Suprapubic skin (tissue), 4 donors: ENCODE measurements around the gene IMMP2L. TPM values are rescaled to one million over a fixed set of nuclear protein-coding genes. Genes with fewer than 3 reads are reported as not detected.

Experiments
- DNase-seq, 2 donors: peaks; one replicate each; pipeline ENCODE4 v3.0.0-alpha.2; 2019; ENCODE audit warnings: low spot score in 2 of 2
- H3K27ac ChIP-seq: fragments of 200-600 bp; sonication (generic); one replicate; pipeline ENCODE4 v1.5.1; 2019
- H3K27me3 ChIP-seq: fragments of 200-600 bp; sonication (generic); one replicate; pipeline ENCODE4 v1.5.1; 2019
- H3K36me3 ChIP-seq: fragments of 200-600 bp; sonication (generic); one replicate; pipeline ENCODE4 v1.5.1; 2019
- H3K4me1 ChIP-seq: fragments of 200-600 bp; sonication (generic); one replicate; pipeline ENCODE4 v1.5.1; 2019
- H3K4me3 ChIP-seq: fragments of 200-600 bp; sonication (generic); one replicate; pipeline ENCODE4 v1.5.1; 2019; ENCODE audit warnings: mild to moderate bottlenecking
- H3K9me3 ChIP-seq: fragments of 200-600 bp; sonication (generic); one replicate; pipeline ENCODE4 v1.5.1; 2019
- EP300 ChIP-seq: sonication (generic); formaldehyde crosslinking; IDR thresholded peaks from one replicate; pipeline ENCODE4 v1.6.1; 2017; ENCODE audit warnings: antibody characterized with exemption
- POLR2A ChIP-seq, 2 donors: fragments of 450-650 bp; IDR thresholded peaks; one replicate each; pipeline ENCODE4 v1.6.1; 2017; ENCODE audit warnings: antibody characterized with exemption in 2 of 2, mild to moderate bottlenecking in 2 of 2, moderate library complexity in 2 of 2
- POLR2AphosphoS5 ChIP-seq, 3 donors: sonication (generic); formaldehyde crosslinking; IDR thresholded peaks; one replicate each; pipeline ENCODE4 v1.6.1; 2017; ENCODE audit warnings: antibody characterized with exemption in 3 of 3
- WGBS: methylation state at CpG from one replicate; pipeline ENCODE4 v1.1.5; 2018; 5-methylcytosine and 5-hydroxymethylcytosine counted together
- total RNA-seq, 4 donors: library from RNA; depleted of rRNA; stranded (reverse); fragments of >200 nt; gene quantifications; one replicate each; pipeline ENCODE4 v1.1.0, GENCODE V29; 2016
- TF ChIP-seq, protein P1 (sequence below), 2 donors: fragments of 200-600 bp in 1 of 2; fragments of 450-650 bp in 1 of 2; sonication (generic) in 1 of 2; IDR thresholded peaks; one replicate each; pipeline ENCODE4 v1.5.1; 2016 to 2019; ENCODE audit warnings: antibody characterized with exemption in 2 of 2, mild to moderate bottlenecking in 1 of 2, moderate library complexity in 1 of 2

IMMP2L gene
- total RNA-seq, 4 donors from 2014 or later = 10.6 to 20.6 (median 14.6) TPM

DNA sequence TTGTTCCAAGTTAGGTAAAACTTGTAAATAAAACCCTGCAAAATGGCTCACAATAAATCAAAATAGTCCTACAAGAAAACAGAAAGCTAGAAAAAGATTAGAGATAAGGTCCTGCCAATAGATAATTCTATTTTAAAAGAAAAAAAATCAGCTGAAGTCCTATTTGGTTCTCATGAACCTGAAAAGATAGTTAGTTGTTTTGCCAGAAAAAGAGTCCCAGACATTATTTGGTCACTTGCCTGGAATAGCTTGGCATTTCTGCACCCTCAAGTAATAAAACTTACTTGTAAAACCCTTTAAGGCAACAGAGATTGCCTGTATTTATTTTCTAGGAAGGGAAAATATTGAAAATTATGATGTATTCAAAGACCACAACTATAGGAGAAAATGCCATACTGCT, 423.7 kb downstream of the IMMP2L start:
- Histone ChIP-seq H3K27me3 (no peaks in the 10 kb centered on the region), H3K36me3 (no peaks in the 10 kb centered on the region), H3K27ac (no peak overlapping the region), H3K4me1 (peaks cover 13% of the 10 kb centered on the region), H3K9me3 (no peaks in the 10 kb centered on the region), H3K4me3 (no peak overlapping the region)
- TF ChIP-seq POLR2A (IDR thresholded peaks at IDR 0.05) = no peak
- no peak for TF ChIP-seq EP300
- TF ChIP-seq, protein P1, sequence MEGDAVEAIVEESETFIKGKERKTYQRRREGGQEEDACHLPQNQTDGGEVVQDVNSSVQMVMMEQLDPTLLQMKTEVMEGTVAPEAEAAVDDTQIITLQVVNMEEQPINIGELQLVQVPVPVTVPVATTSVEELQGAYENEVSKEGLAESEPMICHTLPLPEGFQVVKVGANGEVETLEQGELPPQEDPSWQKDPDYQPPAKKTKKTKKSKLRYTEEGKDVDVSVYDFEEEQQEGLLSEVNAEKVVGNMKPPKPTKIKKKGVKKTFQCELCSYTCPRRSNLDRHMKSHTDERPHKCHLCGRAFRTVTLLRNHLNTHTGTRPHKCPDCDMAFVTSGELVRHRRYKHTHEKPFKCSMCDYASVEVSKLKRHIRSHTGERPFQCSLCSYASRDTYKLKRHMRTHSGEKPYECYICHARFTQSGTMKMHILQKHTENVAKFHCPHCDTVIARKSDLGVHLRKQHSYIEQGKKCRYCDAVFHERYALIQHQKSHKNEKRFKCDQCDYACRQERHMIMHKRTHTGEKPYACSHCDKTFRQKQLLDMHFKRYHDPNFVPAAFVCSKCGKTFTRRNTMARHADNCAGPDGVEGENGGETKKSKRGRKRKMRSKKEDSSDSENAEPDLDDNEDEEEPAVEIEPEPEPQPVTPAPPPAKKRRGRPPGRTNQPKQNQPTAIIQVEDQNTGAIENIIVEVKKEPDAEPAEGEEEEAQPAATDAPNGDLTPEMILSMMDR (IDR thresholded peaks at IDR 0.05) = no peak
- no peak for TF ChIP-seq POLR2AphosphoS5 (IDR thresholded peaks at IDR 0.05)
- DNase-seq = no peak

DNA sequence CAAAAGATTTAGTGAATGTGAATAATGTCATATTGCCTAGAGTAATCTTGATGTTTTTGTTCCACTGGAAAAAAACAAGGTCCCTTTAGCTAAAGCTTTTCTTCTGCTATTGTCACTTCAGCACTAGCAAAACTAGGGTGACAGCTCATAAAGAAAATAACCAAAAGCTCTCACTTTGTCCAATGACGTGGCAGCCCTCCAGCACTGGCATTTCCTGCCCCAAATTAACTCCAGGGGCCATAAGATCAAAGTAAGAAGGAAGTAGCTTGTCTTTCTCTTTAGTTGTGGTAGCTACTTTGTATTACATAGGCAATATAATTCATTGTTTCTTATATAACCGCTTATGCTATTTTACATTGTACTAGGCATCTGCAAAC, 424.1 kb downstream of the IMMP2L start:
- 24% methylated on average over 2 of the region's 2 CpGs for WGBS
- no peak for DNase-seq
- no peaks in the 10 kb centered on the region for H3K27me3 ChIP-seq
- peaks cover 13% of the 10 kb centered on the region for H3K4me1 ChIP-seq
- H3K27ac ChIP-seq = no peak overlapping the region
- H3K9me3 ChIP-seq = no peaks in the 10 kb centered on the region
- no peak overlapping the region for H3K4me3 ChIP-seq
- H3K36me3 ChIP-seq = no peaks in the 10 kb centered on the region
- TF ChIP-seq EP300 (no peak), POLR2A (IDR thresholded peaks at IDR 0.05) (no peak)
- TF ChIP-seq, protein P1 (IDR thresholded peaks at IDR 0.05) = no peak

DNA sequence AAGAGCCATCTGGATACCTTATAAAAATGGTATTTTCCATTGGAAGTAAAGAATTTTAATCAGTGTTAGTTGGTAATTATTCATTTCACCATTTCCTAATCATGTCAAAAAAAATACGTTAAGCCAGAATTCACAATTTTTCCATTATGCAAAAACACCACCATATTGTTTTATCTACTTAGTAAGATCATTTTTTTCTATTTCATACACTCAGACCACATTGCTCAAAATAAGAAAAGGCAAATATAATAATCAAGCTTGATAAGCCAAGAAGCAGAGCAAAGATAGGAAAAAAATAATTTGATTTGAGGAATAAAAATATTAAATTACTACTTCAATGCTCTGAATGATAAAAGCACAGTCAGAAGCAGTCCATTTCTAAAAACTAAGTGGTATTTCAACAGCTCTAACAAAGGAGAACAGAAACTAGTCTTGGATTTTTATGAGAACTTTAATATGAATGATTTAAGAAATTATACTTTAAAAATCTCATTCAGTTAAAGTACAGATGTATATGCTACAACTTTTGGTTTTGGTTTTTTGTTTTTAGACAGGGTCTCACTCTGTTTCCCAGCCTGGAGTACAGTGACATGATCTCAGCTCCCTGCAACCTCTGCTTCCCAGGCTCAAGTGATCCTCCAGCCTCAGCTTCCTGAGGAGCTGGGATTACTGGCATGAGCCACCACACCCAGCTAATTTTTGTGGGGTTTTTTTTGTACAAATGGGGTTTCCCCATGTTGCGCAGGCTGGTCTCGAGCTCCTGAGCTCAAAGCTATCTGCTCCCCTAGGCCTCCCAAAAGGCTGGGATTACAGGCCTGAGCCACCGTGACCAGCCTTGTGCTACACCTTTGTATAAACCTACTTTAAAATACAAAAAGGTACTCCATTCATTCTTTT, 424.7 kb downstream of the IMMP2L start:
- WGBS = 57% methylated on average over 4 of the region's 4 CpGs
- H3K4me3 ChIP-seq = no peak overlapping the region
- no peak overlapping the region for H3K27ac ChIP-seq
- no peak for DNase-seq
- H3K27me3 ChIP-seq = no peaks in the 10 kb centered on the region
- TF ChIP-seq POLR2AphosphoS5 (IDR thresholded peaks at IDR 0.05) (no peak), EP300 (no peak), POLR2A (IDR thresholded peaks at IDR 0.05) (no peak)
- TF ChIP-seq, protein P1 (IDR thresholded peaks at IDR 0.05) = no peak
- H3K36me3 ChIP-seq = no peaks in the 10 kb centered on the region
- peaks cover 13% of the 10 kb centered on the region for H3K4me1 ChIP-seq
- H3K9me3 ChIP-seq = no peaks in the 10 kb centered on the region

DNA sequence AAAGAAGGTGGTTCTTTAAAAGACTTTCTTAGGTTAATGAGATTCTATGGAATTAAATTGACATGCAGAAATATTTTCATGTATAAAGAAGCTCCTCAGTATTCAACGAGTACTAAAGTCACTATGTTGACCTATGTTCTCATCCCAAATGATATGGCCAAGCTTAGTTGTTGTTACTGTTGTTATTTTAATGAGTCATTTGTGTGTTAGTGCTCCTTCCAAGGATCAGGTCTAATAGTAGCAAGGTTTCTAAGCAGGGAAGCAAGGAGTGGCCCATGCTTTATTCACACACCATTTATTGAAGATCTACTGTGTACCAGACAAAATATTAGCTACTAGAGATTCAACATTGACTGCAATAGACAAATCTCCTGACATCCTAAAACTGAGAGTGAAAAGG, 429.5 kb downstream of the IMMP2L start:
- TF ChIP-seq POLR2A (IDR thresholded peaks at IDR 0.05) = no peak
- no peak for TF ChIP-seq EP300
- TF ChIP-seq, protein P1 (IDR thresholded peaks at IDR 0.05) = no peak
- H3K27ac ChIP-seq = no peak overlapping the region
- DNase-seq = no peak
- H3K27me3 ChIP-seq = no peaks in the 10 kb centered on the region
- no peaks in the 10 kb centered on the region for H3K36me3 ChIP-seq
- H3K4me1 ChIP-seq = peaks cover 5% of the 10 kb centered on the region
- no peaks in the 10 kb centered on the region for H3K9me3 ChIP-seq
- H3K4me3 ChIP-seq = no peak overlapping the region
- WGBS = 85% methylated on average over 1 of the region's 1 CpG

GRCh38 chr7:111129435-111129834, 432.9 kb downstream of the IMMP2L start:
- H3K9me3 ChIP-seq = no peaks in the 10 kb centered on the region
- no peaks in the 10 kb centered on the region for H3K4me1 ChIP-seq
- no peaks in the 10 kb centered on the region for H3K36me3 ChIP-seq
- H3K27ac ChIP-seq = no peak overlapping the region
- no peaks in the 10 kb centered on the region for H3K27me3 ChIP-seq
- no peak overlapping the region for H3K4me3 ChIP-seq
- WGBS = 93% methylated on average over 4 of the region's 4 CpGs
- no peak for DNase-seq
- TF ChIP-seq, protein P1 (IDR thresholded peaks at IDR 0.05) = no peak
- TF ChIP-seq POLR2AphosphoS5 (IDR thresholded peaks at IDR 0.05) = no peak
- no peak for TF ChIP-seq EP300
- no peak for TF ChIP-seq POLR2A (IDR thresholded peaks at IDR 0.05)
